Peyer's patch (tissue), 4 donors: Measurements from ENCODE around the gene SCNM1. TPM values are rescaled to one million over a fixed set of nuclear protein-coding genes. Genes with fewer than 3 reads are reported as not detected.

Experiments
- DNase-seq, 3 donors: peaks; one replicate each; pipeline ENCODE4 v3.0.0-alpha.2; 2017 to 2019
- H3K27ac ChIP-seq, 4 donors: fragments of 200-600 bp; sonication (generic); one replicate each; pipeline ENCODE4 v1.5.1; 2016 to 2019
- H3K27me3 ChIP-seq, 2 donors: fragments of 200-600 bp; sonication (generic); one replicate each; pipeline ENCODE4 v1.5.1; 2019
- H3K36me3 ChIP-seq, 3 donors: fragments of 200-600 bp; sonication (generic); one replicate each; pipeline ENCODE4 v1.5.1; 2016 to 2019
- H3K4me1 ChIP-seq, 4 donors: fragments of 200-600 bp; sonication (generic); one replicate each; pipeline ENCODE4 v1.5.1; 2016 to 2019
- H3K4me3 ChIP-seq, 4 donors: fragments of 200-600 bp; sonication (generic); 1 replicate in 3 of 4; 2 replicates in 1 of 4; pipeline ENCODE4 v1.5.1; 2016 to 2019; ENCODE audit warnings: mild to moderate bottlenecking in 1 of 4
- H3K9me3 ChIP-seq, 4 donors: fragments of 200-600 bp; sonication (generic); one replicate each; pipeline ENCODE4 v1.5.1; 2016 to 2019; ENCODE audit warnings: mild to moderate bottlenecking in 1 of 4
- CTCF ChIP-seq, 6 experiments: fragments of 450-650 bp in 4 of 6; fragments of 200-600 bp in 2 of 6; sonication (generic) in 1 of 6; IDR thresholded peaks; one replicate each; pipeline ENCODE4 v1.5.1; 2017 to 2019; ENCODE audit warnings: antibody characterized with exemption in 6 of 6, mild to moderate bottlenecking in 3 of 6, moderate library complexity in 1 of 6
- POLR2A ChIP-seq, 2 donors: fragments of 450-650 bp; IDR thresholded peaks; one replicate each; pipeline ENCODE4 v1.5.1; 2017; ENCODE audit warnings: antibody characterized with exemption in 2 of 2, mild to moderate bottlenecking in 2 of 2, moderate library complexity in 2 of 2
- total RNA-seq, 4 donors: library from RNA; depleted of rRNA; stranded (reverse); fragments of >200 nt; gene quantifications; one replicate each; pipeline ENCODE4 v1.1.0, GENCODE V29; 2016

Gene SCNM1
- total RNA-seq, 4 donors from 2014 or later = 16.1 to 48.9 (median 36.9) TPM

GRCh38 chr1:151147665-151148064, 18.3 kb upstream of the SCNM1 start:
- Histone ChIP-seq H3K36me3 (no peaks in the 10 kb centered on the region), H3K9me3 (no peaks in the 10 kb centered on the region), H3K4me3 (peak overlapping the region in 2 of 4 donors; percentile 77 to 88), H3K4me1 (peaks cover 0 to 30% (median 0%) of the 10 kb centered on the region in 4 donors), H3K27me3 (no peaks in the 10 kb centered on the region), H3K27ac (peak overlapping the region in 3 of 4 donors; percentile 18 to 79 (median 61))
- DNase-seq = peak in 1 of 3 donors; percentile 62
- TF ChIP-seq CTCF (IDR thresholded peaks at IDR 0.05) = no peak
- TF ChIP-seq POLR2A (IDR thresholded peaks at IDR 0.05) = peak in 1 of 2 donors; percentile 15

GRCh38 chr1:151156515-151156819, 9.5 kb upstream of the SCNM1 start, which contains the start of gene TNFAIP8L2:
Gene TNFAIP8L2 (plus strand): TSS chr1:151156649. CDS start chr1:151158698, 2,049 bp downstream.
- Histone ChIP-seq H3K4me1 (peaks cover 0 to 7% (median 0%) of the 10 kb centered on the region in 4 donors), H3K4me3 (peak within 1 kb of the TSS; percentile 34 to 56 (median 46)), H3K27me3 (no peaks in the 10 kb centered on the region), H3K9me3 (no peaks in the 10 kb centered on the region), H3K27ac (peak within 1 kb of the TSS; percentile 37 to 79 (median 54)), H3K36me3 (peaks cover 0 to 30% (median 0%) of the 10 kb centered on the region in 3 donors)
- TF ChIP-seq CTCF (IDR thresholded peaks at IDR 0.05) (no peak), POLR2A (IDR thresholded peaks at IDR 0.05) (no peak)
- DNase-seq = peak; percentile 74 to 93 (median 88)

- peaks cover 0 to 7% (median 0%) of the 10 kb centered on the region in 4 donors for H3K4me1 ChIP-seq
- H3K36me3 ChIP-seq = peaks cover 0 to 30% (median 0%) of the 10 kb centered on the region in 3 donors
- peak overlapping the region; percentile 34 to 56 (median 46) for H3K4me3 ChIP-seq
- peak overlapping the region; percentile 37 to 79 (median 54) for H3K27ac ChIP-seq
- TF ChIP-seq CTCF (IDR thresholded peaks at IDR 0.05) (no peak), POLR2A (IDR thresholded peaks at IDR 0.05) (no peak)
- peak in 2 of 3 donors; percentile 80 to 84 for DNase-seq
- no peaks in the 10 kb centered on the region for H3K9me3 ChIP-seq
- H3K27me3 ChIP-seq = no peaks in the 10 kb centered on the region
Observed at GRCh38 chr1:151157067-151157531, 8.8 kb upstream of the SCNM1 start.

- Histone ChIP-seq H3K9me3 (no peaks in the 10 kb centered on the region), H3K4me1 (peaks cover 0 to 7% (median 0%) of the 10 kb centered on the region in 4 donors), H3K36me3 (peaks cover 0 to 30% (median 0%) of the 10 kb centered on the region in 3 donors), H3K27me3 (no peaks in the 10 kb centered on the region), H3K4me3 (peak overlapping the region in 1 of 4 donors; percentile 45), H3K27ac (peak overlapping the region in 1 of 4 donors; percentile 79)
- no peak for TF ChIP-seq POLR2A (IDR thresholded peaks at IDR 0.05)
- no peak for TF ChIP-seq CTCF (IDR thresholded peaks at IDR 0.05)
- DNase-seq = no peak
Observed at GRCh38 chr1:151158326-151158725, 7.6 kb upstream of the SCNM1 start.

- TF ChIP-seq CTCF (IDR thresholded peaks at IDR 0.05) = no peak
- TF ChIP-seq POLR2A (IDR thresholded peaks at IDR 0.05) = no peak
- Histone ChIP-seq H3K27ac (peak overlapping the region in 2 of 4 donors; percentile 22 to 47), H3K4me3 (no peak overlapping the region), H3K36me3 (peaks cover 0 to 30% (median 0%) of the 10 kb centered on the region in 3 donors), H3K4me1 (peaks cover 0 to 7% (median 0%) of the 10 kb centered on the region in 4 donors), H3K9me3 (no peaks in the 10 kb centered on the region), H3K27me3 (no peaks in the 10 kb centered on the region)
- DNase-seq = no peak
Observed at GRCh38 chr1:151158751-151159251, 7.1 kb upstream of the SCNM1 start.
